ENCODE data around the gene HSH2D.

The HSH2D gene

DNA sequence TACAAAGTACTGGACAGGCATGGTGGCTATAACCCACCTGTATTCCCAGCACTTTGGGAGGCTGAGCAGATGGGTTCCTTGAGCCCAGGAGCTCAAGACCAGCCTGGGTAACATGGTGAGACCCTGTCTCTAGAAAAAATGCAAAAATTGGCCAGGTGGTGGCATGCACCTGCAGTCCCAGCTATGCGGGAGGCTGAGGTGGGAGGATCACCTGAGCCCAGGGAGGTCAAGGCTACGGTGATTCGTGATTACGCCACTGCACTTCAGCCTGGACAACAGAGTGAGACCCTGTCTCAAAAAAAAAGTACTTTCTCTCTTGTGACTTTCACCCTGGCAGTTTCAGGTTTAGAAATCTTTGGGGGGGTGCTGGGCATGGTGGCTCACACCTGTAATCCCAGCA, 43.0 kb upstream of the HSH2D start:
- H3K4me3 ChIP-seq (replicated peaks; ENCODE audit: low read depth, low read length) = no peak overlapping the region
- DNase-seq (ENCODE audit: extremely low read depth, low read depth) = no peak
- no peak for TF ChIP-seq CTCF (IDR thresholded peaks at IDR 0.05; ENCODE audit: low read depth, low read length, missing control alignments)

GRCh38 chr19:16104722-16105121, 38.8 kb upstream of the HSH2D start:
- no peak for DNase-seq (ENCODE audit: extremely low read depth, low read depth)
- no peak for TF ChIP-seq CTCF (IDR thresholded peaks at IDR 0.05; ENCODE audit: low read depth, low read length, missing control alignments)
- H3K4me3 ChIP-seq (replicated peaks; ENCODE audit: low read depth, low read length) = no peak overlapping the region

- no peak for DNase-seq (ENCODE audit: extremely low read depth, low read depth)
These were observed 37.4 kb upstream of the HSH2D start for GRCh38 chr19:16106121-16106520.

DNA sequence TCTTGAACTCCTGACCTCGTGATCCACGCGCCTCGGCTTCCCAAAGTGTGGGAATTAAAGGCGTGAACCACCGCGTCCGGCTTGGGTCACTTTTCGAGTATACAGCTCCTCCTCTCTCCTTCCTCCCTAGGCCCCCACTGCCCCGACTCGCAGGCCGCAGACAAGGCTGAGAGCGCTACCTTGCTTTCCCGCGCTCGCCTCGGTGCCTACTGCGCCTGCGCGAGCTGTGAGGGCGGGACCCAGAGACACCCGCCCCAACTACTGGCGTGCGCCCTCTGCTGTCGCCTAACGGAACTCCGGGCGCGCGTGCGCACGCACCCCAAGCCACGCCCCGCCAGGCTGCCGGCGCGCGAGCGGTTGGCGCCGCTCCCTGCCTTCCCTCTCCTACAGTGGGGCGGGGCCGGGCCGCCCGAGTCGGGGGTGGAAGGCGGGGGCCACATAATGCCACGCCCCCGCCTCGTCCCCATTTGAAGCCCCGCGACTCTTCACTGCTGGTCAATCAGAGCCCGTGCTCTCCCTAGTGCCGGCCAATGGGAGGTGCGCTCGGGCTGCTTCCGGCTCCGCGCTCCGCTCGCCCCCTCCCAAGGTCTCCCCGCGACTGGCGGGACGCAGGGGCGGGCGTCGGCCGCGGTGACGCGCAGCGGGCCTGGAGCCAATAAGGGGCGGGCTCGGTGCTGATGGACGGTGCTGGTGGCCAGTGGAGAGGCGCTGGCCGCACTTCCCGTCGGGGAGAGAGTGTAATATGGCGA, 32.2 kb upstream of the HSH2D start, which contains the start of gene RAB8A:
RAB8A (plus strand) TSS at position 730 of the 749 bp plus-strand sequence; CDS start at position 743, 13 bp downstream.
- peak within 1 kb of the TSS; percentile 80 for H3K4me3 ChIP-seq (replicated peaks; ENCODE audit: low read depth, low read length)
- DNase-seq (ENCODE audit: extremely low read depth, low read depth) = peak; percentile 90
- peak; percentile 84 for TF ChIP-seq CTCF (IDR thresholded peaks at IDR 0.05; ENCODE audit: low read depth, low read length, missing control alignments)

More at GRCh38 chr19:16106121-16106520, 37.4 kb upstream of the HSH2D start:
- H3K4me3 ChIP-seq (replicated peaks; ENCODE audit: low read depth, low read length) = no peak overlapping the region
- no peak for TF ChIP-seq CTCF (IDR thresholded peaks at IDR 0.05; ENCODE audit: low read depth, low read length, missing control alignments)

DNA sequence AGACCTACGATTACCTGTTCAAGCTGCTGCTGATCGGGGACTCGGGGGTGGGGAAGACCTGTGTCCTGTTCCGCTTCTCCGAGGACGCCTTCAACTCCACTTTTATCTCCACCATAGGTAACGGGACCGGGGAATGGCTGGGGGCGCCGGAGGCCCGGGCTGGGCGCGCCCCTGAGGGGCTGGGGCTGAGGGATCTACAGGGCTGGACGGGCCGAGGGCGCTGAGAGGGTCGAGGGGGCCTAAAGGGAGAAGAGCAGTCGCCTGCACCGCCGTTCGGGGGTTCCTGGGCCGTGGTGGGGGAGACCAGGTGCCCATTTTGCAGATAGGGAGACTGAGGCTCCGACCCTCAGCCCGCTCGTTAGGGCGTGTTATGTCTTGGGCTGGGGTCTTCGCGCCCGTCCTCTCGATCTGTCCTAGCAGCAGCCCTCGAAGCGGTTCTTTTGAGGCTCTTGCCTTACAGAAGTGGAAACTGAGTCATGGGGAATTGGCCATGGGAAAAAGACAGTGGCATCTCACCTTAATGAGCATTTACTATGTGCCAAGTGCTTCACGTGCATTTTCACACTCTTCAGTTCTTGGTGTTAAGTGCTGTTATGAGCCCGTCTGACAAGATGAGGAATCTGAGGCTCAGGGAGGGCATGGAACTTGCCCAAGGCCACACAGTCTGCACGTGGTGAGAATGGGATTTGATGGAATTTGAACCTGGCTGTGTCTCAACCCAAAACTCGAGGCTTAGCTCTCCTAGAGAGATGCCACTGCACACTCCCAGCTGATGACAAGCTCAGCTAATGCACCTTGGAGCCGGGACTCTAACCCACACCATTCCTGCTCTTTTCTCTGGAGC, 31.4 kb upstream of the HSH2D start:
- H3K4me3 ChIP-seq (replicated peaks; ENCODE audit: low read depth, low read length) = peak overlapping the region; percentile 80
- DNase-seq (ENCODE audit: extremely low read depth, low read depth) = no peak
- TF ChIP-seq CTCF (IDR thresholded peaks at IDR 0.05; ENCODE audit: low read depth, low read length, missing control alignments) = no peak

- no peak for DNase-seq (ENCODE audit: extremely low read depth, low read depth)
- peak overlapping the region; percentile 80 for H3K4me3 ChIP-seq (replicated peaks; ENCODE audit: low read depth, low read length)
These were observed 30.7 kb upstream of the HSH2D start for GRCh38 chr19:16112778-16113177.

More at GRCh38 chr19:16112778-16113177, 30.7 kb upstream of the HSH2D start:
- TF ChIP-seq CTCF (IDR thresholded peaks at IDR 0.05; ENCODE audit: low read depth, low read length, missing control alignments) = no peak
